Astrocyte (in vitro differentiated cells and primary cell): Measurements from ENCODE around the gene DNAJC17. TPM values are rescaled to one million over a fixed set of nuclear protein-coding genes. Genes with fewer than 3 reads are reported as not detected.

Source experiments
- DNase-seq: peaks from one replicate; pipeline ENCODE4 v3.0.0-alpha.2; 2010; ENCODE audit warnings: low read depth
- FAIRE-seq: peaks from 2 replicates; lab custom pipeline; 2011; peaks lifted over from hg19 to GRCh38; lab: Jason Lieb, UNC
- H2AFZ ChIP-seq: 2 replicates; pipeline ENCODE4 v1.6.0; 2012; ENCODE audit warnings: low read depth, low read length, inconsistent platforms
- H3K27ac ChIP-seq: 2 replicates; pipeline ENCODE4 v1.5.1; 2011; ENCODE audit warnings: low read depth, low read length, inconsistent platforms
- H3K27me3 ChIP-seq: 2 replicates; pipeline ENCODE4 v1.6.0; 2011; ENCODE audit warnings: low read length, inconsistent platforms; ENCODE audit not compliant: insufficient read depth
- H3K36me3 ChIP-seq: 2 replicates; pipeline ENCODE4 v1.5.1; 2011; ENCODE audit warnings: low read length, inconsistent platforms; ENCODE audit not compliant: insufficient read depth
- H3K4me1 ChIP-seq: 2 replicates; pipeline ENCODE4 v1.5.1; 2011; ENCODE audit warnings: low read length, inconsistent platforms; ENCODE audit not compliant: insufficient read depth
- H3K4me2 ChIP-seq: 2 replicates; pipeline ENCODE4 v1.6.0; 2012; ENCODE audit warnings: low read length, inconsistent platforms
- H3K4me3 ChIP-seq: 2 replicates; pipeline ENCODE4 v1.5.1; 2011; ENCODE audit warnings: low read depth, mild to moderate bottlenecking, low read length, inconsistent platforms; ENCODE audit not compliant: insufficient read depth
- H3K79me2 ChIP-seq: 2 replicates; pipeline ENCODE4 v1.6.0; 2012; ENCODE audit warnings: mild to moderate bottlenecking, low read length, inconsistent platforms; ENCODE audit not compliant: insufficient read depth
- H3K9ac ChIP-seq: 2 replicates; pipeline ENCODE4 v1.6.0; 2012; ENCODE audit warnings: mild to moderate bottlenecking, low read length, inconsistent platforms
- H3K9me3 ChIP-seq: 2 replicates; pipeline ENCODE4 v1.5.1; 2012; ENCODE audit warnings: low read depth, mild to moderate bottlenecking, low read length, inconsistent platforms; ENCODE audit not compliant: insufficient read depth
- H4K20me1 ChIP-seq: 2 replicates; pipeline ENCODE4 v1.6.0; 2012; ENCODE audit warnings: low read length, inconsistent platforms; ENCODE audit not compliant: insufficient read depth
- H3K27ac Mint-ChIP-seq: one replicate; pipeline ENCODE4 v1.8.0; 2021; ENCODE audit warnings: mild to moderate bottlenecking, mixed read lengths; ENCODE audit not compliant: unreplicated experiment
- H3K27me3 Mint-ChIP-seq: one replicate; pipeline ENCODE4 v1.8.0; 2021; ENCODE audit warnings: low read depth, mixed read lengths; ENCODE audit not compliant: unreplicated experiment
- H3K36me3 Mint-ChIP-seq: one replicate; pipeline ENCODE4 v1.8.0; 2021; ENCODE audit warnings: low read depth, mixed read lengths; ENCODE audit not compliant: unreplicated experiment
- H3K4me1 Mint-ChIP-seq: one replicate; pipeline ENCODE4 v1.8.0; 2021; ENCODE audit warnings: low read depth, mixed read lengths; ENCODE audit not compliant: unreplicated experiment
- H3K4me3 Mint-ChIP-seq: one replicate; pipeline ENCODE4 v1.8.0; 2021; ENCODE audit warnings: mild to moderate bottlenecking, moderate library complexity, mixed read lengths; ENCODE audit not compliant: unreplicated experiment
- H3K9me3 Mint-ChIP-seq: one replicate; pipeline ENCODE4 v1.8.0; 2021; ENCODE audit warnings: mild to moderate bottlenecking, mixed read lengths; ENCODE audit not compliant: unreplicated experiment
- EZH2 ChIP-seq: IDR thresholded peaks from 2 replicates; pipeline ENCODE4 v1.6.1; 2012; ENCODE audit warnings: mild to moderate bottlenecking, low read length, inconsistent platforms; ENCODE audit not compliant: insufficient read depth
- total RNA-seq: library from RNA; stranded (reverse); gene quantifications from 2 replicates; pipeline ENCODE4 v1.2.1, GENCODE V29; 2021
- TF ChIP-seq, protein P1 (sequence below): IDR thresholded peaks from 2 replicates; pipeline ENCODE4 v1.5.1; 2011; ENCODE audit warnings: low read depth, mild to moderate bottlenecking, inconsistent platforms, low read length, moderate library complexity; ENCODE audit not compliant: insufficient read depth

The DNAJC17 gene
- total RNA-seq, 1 donor from 2014 or later = 21.0 TPM

DNA sequence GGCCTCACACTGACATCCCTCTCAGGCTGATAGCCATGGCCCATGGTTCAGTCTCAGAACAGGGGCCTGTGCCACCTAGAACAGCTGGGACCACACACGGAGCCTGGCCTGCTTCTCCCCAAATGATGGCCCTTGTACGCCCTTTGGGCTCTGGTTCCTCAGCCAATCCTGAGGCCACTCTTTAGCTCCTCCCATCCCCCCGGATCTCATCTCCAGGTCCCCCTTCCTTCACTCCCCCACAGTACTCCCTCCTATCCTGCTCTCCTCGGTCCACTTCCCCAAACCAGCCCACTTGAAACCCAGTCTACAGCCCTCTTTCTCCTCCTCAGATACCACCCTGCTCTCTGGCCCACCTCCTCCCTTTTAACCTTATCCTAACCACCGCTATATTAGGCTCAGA is 18.2 kb downstream of the DNAJC17 start:
- TF ChIP-seq, protein P1, sequence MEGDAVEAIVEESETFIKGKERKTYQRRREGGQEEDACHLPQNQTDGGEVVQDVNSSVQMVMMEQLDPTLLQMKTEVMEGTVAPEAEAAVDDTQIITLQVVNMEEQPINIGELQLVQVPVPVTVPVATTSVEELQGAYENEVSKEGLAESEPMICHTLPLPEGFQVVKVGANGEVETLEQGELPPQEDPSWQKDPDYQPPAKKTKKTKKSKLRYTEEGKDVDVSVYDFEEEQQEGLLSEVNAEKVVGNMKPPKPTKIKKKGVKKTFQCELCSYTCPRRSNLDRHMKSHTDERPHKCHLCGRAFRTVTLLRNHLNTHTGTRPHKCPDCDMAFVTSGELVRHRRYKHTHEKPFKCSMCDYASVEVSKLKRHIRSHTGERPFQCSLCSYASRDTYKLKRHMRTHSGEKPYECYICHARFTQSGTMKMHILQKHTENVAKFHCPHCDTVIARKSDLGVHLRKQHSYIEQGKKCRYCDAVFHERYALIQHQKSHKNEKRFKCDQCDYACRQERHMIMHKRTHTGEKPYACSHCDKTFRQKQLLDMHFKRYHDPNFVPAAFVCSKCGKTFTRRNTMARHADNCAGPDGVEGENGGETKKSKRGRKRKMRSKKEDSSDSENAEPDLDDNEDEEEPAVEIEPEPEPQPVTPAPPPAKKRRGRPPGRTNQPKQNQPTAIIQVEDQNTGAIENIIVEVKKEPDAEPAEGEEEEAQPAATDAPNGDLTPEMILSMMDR = no peak
- TF ChIP-seq EZH2 = no peak
- peaks cover 13% of the 10 kb centered on the region for H3K36me3 Mint-ChIP-seq
- H3K4me1 ChIP-seq = peaks cover 38% of the 10 kb centered on the region
- peaks cover 15% of the 10 kb centered on the region for H3K4me1 Mint-ChIP-seq
- H3K4me3 ChIP-seq = no peak overlapping the region
- no peak overlapping the region for H3K4me2 ChIP-seq
- no peaks in the 10 kb centered on the region for H3K9me3 ChIP-seq
- H4K20me1 ChIP-seq = peaks cover 36% of the 10 kb centered on the region
- no peak overlapping the region for H3K27ac Mint-ChIP-seq
- DNase-seq = no peak
- H3K27ac ChIP-seq = no peak overlapping the region
- no peak overlapping the region for H2AFZ ChIP-seq
- no peaks in the 10 kb centered on the region for H3K9me3 Mint-ChIP-seq
- no peak for FAIRE-seq
- H3K27me3 ChIP-seq = no peaks in the 10 kb centered on the region
- no peak overlapping the region for H3K4me3 Mint-ChIP-seq
- no peak overlapping the region for H3K9ac ChIP-seq
- peaks cover 41% of the 10 kb centered on the region for H3K79me2 ChIP-seq
- no peaks in the 10 kb centered on the region for H3K27me3 Mint-ChIP-seq
- H3K36me3 ChIP-seq = peaks cover 6% of the 10 kb centered on the region

DNA sequence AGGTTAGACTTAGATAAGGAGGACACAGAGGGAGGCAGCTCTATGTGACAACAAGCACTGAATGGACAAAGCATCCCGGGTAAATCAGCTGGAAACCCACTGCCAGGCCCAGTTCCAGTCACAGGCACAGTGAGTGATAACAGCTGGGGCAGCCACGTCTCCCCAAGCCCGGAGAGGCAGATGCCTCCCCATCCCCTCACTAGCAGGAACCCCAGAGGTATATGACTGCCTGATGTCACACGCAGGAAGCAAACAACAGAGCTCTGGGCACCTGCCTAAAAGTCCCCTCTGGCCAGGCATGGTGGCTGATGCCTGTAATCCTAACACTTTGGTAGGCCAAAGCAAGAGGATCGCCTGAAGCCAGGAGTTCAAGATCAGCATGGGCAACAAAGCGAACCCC is 19.3 kb downstream of the DNAJC17 start:
- Histone ChIP-seq H3K27me3 (no peaks in the 10 kb centered on the region), H3K9me3 (no peaks in the 10 kb centered on the region), H3K79me2 (peaks cover 41% of the 10 kb centered on the region), H4K20me1 (peaks cover 42% of the 10 kb centered on the region), H2AFZ (no peak overlapping the region), H3K4me1 (peaks cover 29% of the 10 kb centered on the region), H3K36me3 (peaks cover 6% of the 10 kb centered on the region), H3K27ac (peak overlapping the region; percentile 36), H3K4me2 (peak overlapping the region; percentile 60), H3K9ac (peak overlapping the region; percentile 31), H3K4me3 (no peak overlapping the region)
- DNase-seq (no peak), FAIRE-seq (no peak)
- H3K4me3 Mint-ChIP-seq = no peak overlapping the region
- peaks cover 6% of the 10 kb centered on the region for H3K4me1 Mint-ChIP-seq
- no peaks in the 10 kb centered on the region for H3K9me3 Mint-ChIP-seq
- H3K36me3 Mint-ChIP-seq = peaks cover 8% of the 10 kb centered on the region
- no peak for TF ChIP-seq EZH2
- TF ChIP-seq, protein P1 = no peak
- H3K27ac Mint-ChIP-seq = no peak overlapping the region
- no peaks in the 10 kb centered on the region for H3K27me3 Mint-ChIP-seq

DNA sequence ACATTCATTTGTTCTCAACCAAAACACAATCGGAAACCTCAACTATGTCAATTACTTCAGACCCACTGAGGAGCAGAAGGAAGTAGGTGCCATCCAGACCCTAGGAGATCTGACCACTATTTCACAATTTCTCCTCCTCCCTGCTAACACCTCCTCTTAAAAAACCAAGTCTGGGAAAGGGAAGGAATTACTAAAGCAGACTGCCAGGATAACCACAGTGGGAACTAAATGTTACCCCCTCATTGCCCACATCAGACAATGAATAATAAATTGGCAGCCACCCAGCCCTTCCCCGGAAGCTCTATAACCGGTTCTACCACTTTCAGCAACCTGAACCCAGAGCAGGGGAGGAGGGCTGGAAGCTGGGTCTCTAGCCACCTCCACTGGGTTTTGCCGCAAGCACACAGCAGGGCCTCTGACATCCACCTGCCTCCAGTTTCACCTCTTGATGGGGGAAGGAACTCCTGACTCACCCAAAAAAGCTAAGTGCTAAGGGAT is 19.9 kb downstream of the DNAJC17 start:
- H3K4me2 ChIP-seq = peak overlapping the region; percentile 60

More for the DNA sequence above, 19.9 kb downstream of the DNAJC17 start:
- no peaks in the 10 kb centered on the region for H3K9me3 ChIP-seq
- H3K79me2 ChIP-seq = peaks cover 40% of the 10 kb centered on the region
- Mint-ChIP-seq H3K4me1 (peaks cover 6% of the 10 kb centered on the region), H3K9me3 (no peaks in the 10 kb centered on the region), H3K36me3 (peaks cover 8% of the 10 kb centered on the region), H3K27me3 (no peaks in the 10 kb centered on the region), H3K4me3 (no peak overlapping the region), H3K27ac (peak overlapping the region; percentile 55)
- peak overlapping the region; percentile 31 for H3K9ac ChIP-seq
- DNase-seq (peak; percentile 91), FAIRE-seq (no peak)
- H3K4me3 ChIP-seq = no peak overlapping the region
- H2AFZ ChIP-seq = no peak overlapping the region
- H3K4me1 ChIP-seq = peaks cover 23% of the 10 kb centered on the region
- H4K20me1 ChIP-seq = peaks cover 48% of the 10 kb centered on the region
- TF ChIP-seq, protein P1 = no peak
- no peak for TF ChIP-seq EZH2
- peak overlapping the region; percentile 36 for H3K27ac ChIP-seq
- H3K36me3 ChIP-seq = peaks cover 6% of the 10 kb centered on the region
- no peaks in the 10 kb centered on the region for H3K27me3 ChIP-seq
